BE2C (cell line): ENCODE measurements around the gene CHDH.

Source experiments
- DNase-seq: peaks from one replicate; pipeline ENCODE4 v3.0.0-alpha.2; 2020
- H3K27me3 ChIP-seq: fragments of 250-450 bp; sonication (Bioruptor Pico); 2 replicates; pipeline ENCODE4 v1.5.1; 2020; ENCODE audit warnings: mild to moderate bottlenecking
- H3K36me3 ChIP-seq: fragments of 250-450 bp; sonication (Bioruptor Pico); 2 replicates; pipeline ENCODE4 v1.5.1; 2020; ENCODE audit warnings: mild to moderate bottlenecking
- H3K4me1 ChIP-seq: fragments of 250-450 bp; sonication (Bioruptor Pico); 2 replicates; pipeline ENCODE4 v1.5.1; 2020
- H3K4me3 ChIP-seq: 2 replicates; pipeline ENCODE4 v1.5.1; 2011; ENCODE audit warnings: low read depth, low read length
- H3K9me3 ChIP-seq: fragments of 250-450 bp; sonication (Bioruptor Pico); 2 replicates; pipeline ENCODE4 v1.5.1; 2020
- CTCF ChIP-seq: IDR thresholded peaks from 2 replicates; pipeline ENCODE4 v1.5.1; 2012; ENCODE audit warnings: mild to moderate bottlenecking, low read depth, low read length

Gene CHDH

GRCh38 chr3:53773611-53774368 is 72.4 kb downstream of the CHDH start:
- H3K9me3 ChIP-seq: no peaks in the 10 kb centered on the region
- no peaks in the 10 kb centered on the region for H3K36me3 ChIP-seq
- H3K4me1 ChIP-seq: no peaks in the 10 kb centered on the region
- TF ChIP-seq CTCF: no peak
- no peak for DNase-seq
- H3K4me3 ChIP-seq: no peak overlapping the region
- no peaks in the 10 kb centered on the region for H3K27me3 ChIP-seq

GRCh38 chr3:53773021-53773436 is 73.2 kb downstream of the CHDH start:
- no peaks in the 10 kb centered on the region for H3K4me1 ChIP-seq
- H3K9me3 ChIP-seq: no peaks in the 10 kb centered on the region
- H3K27me3 ChIP-seq: no peaks in the 10 kb centered on the region
- H3K36me3 ChIP-seq: no peaks in the 10 kb centered on the region
- no peak for DNase-seq
- no peak overlapping the region for H3K4me3 ChIP-seq
- TF ChIP-seq CTCF: no peak

GRCh38 chr3:53772562-53772961 is 73.7 kb downstream of the CHDH start:
- TF ChIP-seq CTCF: no peak
- no peaks in the 10 kb centered on the region for H3K36me3 ChIP-seq
- no peaks in the 10 kb centered on the region for H3K4me1 ChIP-seq
- no peaks in the 10 kb centered on the region for H3K27me3 ChIP-seq
- H3K9me3 ChIP-seq: no peaks in the 10 kb centered on the region
- no peak for DNase-seq
- H3K4me3 ChIP-seq: no peak overlapping the region

- no peaks in the 10 kb centered on the region for H3K27me3 ChIP-seq
- no peak overlapping the region for H3K4me3 ChIP-seq
- TF ChIP-seq CTCF: no peak
- H3K9me3 ChIP-seq: no peaks in the 10 kb centered on the region
- DNase-seq: no peak
- H3K4me1 ChIP-seq: no peaks in the 10 kb centered on the region
- no peaks in the 10 kb centered on the region for H3K36me3 ChIP-seq
Measured at GRCh38 chr3:53768478-53769459, 77.5 kb downstream of the CHDH start.

- no peak for TF ChIP-seq CTCF
- DNase-seq: no peak
- no peaks in the 10 kb centered on the region for H3K27me3 ChIP-seq
Measured at GRCh38 chr3:53766706-53767105, 79.5 kb downstream of the CHDH start.

More at GRCh38 chr3:53766706-53767105, 79.5 kb downstream of the CHDH start:
- Histone ChIP-seq H3K9me3 (no peaks in the 10 kb centered on the region), H3K4me3 (no peak overlapping the region), H3K4me1 (no peaks in the 10 kb centered on the region), H3K36me3 (no peaks in the 10 kb centered on the region)
